Panc1 (cell line): ENCODE measurements around the gene CHST13.

Experiments
- POLR2AphosphoS5 ChIP-seq: IDR thresholded peaks from 2 replicates; pipeline ENCODE4 v1.6.1; 2012; ENCODE audit warnings: mild to moderate bottlenecking, low read depth, low read length, moderate library complexity
- TF ChIP-seq, protein P1 (sequence below): fragments of 450-650 bp; IDR thresholded peaks from 2 replicates; pipeline ENCODE4 v1.5.1; 2017; ENCODE audit warnings: mild to moderate bottlenecking
- TF ChIP-seq, protein P2 (sequence below), 2 experiments: IDR thresholded peaks; 2 replicates each; pipeline ENCODE4 v1.6.1; 2011 to 2012; ENCODE audit warnings: low read depth in 2 of 2, control low read depth in 1 of 2, low read length in 1 of 2, mild to moderate bottlenecking in 1 of 2, moderate library complexity in 1 of 2; ENCODE audit not compliant: insufficient read depth in 1 of 2

DNA sequence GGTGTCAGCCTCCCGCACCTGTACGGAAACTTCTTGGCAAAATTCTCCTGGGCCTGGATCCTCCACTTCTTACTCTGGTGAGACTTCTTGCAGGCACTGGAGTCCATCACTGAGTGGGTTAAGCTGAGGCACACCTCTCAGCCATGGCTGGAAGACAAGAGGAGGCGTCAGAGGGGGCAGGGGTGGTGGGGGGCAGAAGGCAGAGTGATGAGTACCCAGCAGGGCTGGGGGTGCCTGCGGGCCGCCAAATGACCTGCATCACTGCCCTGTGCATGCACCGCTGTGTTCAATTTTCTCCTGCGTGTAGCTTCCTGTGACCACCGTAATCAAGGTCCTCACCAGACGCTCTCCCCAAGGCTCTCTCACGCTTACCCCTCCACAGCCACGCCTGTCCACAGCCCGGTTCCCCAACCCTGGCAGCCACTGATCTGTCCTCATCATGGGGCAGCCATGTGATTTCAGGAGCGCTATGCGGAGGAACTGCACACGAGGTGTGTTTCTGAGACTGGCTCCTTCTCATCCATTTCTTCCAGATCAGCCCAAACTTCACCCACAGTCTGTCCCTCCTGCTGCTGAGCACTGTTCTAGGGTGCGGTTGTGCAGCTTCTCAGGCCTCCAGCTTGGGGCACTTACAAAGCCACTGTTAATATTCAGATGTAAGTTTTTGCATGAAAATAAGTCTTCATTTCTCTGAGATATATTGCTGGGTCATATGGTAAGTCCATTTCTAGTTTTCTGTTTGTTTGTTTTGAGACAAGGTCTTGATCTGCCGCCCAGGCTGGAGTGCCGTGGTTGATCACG lies 29.5 kb downstream of the CHST13 start:
- TF ChIP-seq, protein P1, sequence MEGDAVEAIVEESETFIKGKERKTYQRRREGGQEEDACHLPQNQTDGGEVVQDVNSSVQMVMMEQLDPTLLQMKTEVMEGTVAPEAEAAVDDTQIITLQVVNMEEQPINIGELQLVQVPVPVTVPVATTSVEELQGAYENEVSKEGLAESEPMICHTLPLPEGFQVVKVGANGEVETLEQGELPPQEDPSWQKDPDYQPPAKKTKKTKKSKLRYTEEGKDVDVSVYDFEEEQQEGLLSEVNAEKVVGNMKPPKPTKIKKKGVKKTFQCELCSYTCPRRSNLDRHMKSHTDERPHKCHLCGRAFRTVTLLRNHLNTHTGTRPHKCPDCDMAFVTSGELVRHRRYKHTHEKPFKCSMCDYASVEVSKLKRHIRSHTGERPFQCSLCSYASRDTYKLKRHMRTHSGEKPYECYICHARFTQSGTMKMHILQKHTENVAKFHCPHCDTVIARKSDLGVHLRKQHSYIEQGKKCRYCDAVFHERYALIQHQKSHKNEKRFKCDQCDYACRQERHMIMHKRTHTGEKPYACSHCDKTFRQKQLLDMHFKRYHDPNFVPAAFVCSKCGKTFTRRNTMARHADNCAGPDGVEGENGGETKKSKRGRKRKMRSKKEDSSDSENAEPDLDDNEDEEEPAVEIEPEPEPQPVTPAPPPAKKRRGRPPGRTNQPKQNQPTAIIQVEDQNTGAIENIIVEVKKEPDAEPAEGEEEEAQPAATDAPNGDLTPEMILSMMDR, result no peak
- TF ChIP-seq, protein P2, sequence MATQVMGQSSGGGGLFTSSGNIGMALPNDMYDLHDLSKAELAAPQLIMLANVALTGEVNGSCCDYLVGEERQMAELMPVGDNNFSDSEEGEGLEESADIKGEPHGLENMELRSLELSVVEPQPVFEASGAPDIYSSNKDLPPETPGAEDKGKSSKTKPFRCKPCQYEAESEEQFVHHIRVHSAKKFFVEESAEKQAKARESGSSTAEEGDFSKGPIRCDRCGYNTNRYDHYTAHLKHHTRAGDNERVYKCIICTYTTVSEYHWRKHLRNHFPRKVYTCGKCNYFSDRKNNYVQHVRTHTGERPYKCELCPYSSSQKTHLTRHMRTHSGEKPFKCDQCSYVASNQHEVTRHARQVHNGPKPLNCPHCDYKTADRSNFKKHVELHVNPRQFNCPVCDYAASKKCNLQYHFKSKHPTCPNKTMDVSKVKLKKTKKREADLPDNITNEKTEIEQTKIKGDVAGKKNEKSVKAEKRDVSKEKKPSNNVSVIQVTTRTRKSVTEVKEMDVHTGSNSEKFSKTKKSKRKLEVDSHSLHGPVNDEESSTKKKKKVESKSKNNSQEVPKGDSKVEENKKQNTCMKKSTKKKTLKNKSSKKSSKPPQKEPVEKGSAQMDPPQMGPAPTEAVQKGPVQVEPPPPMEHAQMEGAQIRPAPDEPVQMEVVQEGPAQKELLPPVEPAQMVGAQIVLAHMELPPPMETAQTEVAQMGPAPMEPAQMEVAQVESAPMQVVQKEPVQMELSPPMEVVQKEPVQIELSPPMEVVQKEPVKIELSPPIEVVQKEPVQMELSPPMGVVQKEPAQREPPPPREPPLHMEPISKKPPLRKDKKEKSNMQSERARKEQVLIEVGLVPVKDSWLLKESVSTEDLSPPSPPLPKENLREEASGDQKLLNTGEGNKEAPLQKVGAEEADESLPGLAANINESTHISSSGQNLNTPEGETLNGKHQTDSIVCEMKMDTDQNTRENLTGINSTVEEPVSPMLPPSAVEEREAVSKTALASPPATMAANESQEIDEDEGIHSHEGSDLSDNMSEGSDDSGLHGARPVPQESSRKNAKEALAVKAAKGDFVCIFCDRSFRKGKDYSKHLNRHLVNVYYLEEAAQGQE (IDR thresholded peaks at IDR 0.05; ENCODE audit: insufficient read depth in 1 of 2, low read depth in 2 of 2, low read length in 1 of 2), result no peak
- no peak for TF ChIP-seq POLR2AphosphoS5
